ENCODE measurements around the gene UNCX.

DNA sequence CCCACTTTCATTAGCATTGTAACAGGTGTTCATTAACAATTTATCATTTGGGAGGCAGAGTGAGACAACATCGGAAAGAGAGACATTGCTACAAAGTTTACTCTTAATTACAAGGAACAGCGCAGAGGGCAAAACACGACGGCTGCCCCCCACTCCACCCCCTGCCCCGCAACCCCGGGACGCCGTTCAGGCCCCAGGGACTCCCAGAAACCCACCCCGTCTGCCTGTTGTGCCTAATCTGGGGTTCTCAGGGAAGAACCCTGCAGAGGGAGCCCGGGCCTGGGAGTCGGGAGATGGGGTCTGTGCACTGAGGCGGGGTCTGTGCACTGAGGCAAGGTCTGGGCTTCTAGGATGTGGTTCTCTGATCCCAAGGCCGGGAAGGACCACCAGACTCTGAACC, 25.2 kb downstream of the UNCX start:
- TF ChIP-seq, protein P1, sequence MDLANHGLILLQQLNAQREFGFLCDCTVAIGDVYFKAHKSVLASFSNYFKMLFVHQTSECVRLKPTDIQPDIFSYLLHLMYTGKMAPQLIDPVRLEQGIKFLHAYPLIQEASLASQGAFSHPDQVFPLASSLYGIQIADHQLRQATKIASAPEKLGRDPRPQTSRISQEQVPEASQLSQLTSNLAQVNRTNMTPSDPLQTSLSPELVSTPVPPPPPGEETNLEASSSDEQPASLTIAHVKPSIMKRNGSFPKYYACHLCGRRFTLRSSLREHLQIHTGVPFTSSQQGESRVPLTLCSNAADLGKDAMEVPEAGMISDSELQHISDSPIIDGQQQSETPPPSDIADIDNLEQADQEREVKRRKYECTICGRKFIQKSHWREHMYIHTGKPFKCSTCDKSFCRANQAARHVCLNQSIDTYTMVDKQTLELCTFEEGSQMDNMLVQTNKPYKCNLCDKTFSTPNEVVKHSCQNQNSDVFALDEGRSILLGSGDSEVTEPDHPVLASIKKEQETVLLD (IDR thresholded peaks at IDR 0.05), result no peak
- TF ChIP-seq, protein P2, sequence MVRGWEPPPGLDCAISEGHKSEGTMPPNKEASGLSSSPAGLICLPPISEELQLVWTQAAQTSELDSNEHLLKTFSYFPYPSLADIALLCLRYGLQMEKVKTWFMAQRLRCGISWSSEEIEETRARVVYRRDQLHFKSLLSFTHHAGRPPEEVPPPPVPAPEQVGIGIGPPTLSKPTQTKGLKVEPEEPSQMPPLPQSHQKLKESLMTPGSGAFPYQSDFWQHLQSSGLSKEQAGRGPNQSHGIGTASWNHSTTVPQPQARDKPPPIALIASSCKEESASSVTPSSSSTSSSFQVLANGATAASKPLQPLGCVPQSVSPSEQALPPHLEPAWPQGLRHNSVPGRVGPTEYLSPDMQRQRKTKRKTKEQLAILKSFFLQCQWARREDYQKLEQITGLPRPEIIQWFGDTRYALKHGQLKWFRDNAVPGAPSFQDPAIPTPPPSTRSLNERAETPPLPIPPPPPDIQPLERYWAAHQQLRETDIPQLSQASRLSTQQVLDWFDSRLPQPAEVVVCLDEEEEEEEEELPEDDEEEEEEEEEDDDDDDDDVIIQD (CRISPR knock-in tag; IDR thresholded peaks at IDR 0.05), result no peak
- TF ChIP-seq, protein P3, sequence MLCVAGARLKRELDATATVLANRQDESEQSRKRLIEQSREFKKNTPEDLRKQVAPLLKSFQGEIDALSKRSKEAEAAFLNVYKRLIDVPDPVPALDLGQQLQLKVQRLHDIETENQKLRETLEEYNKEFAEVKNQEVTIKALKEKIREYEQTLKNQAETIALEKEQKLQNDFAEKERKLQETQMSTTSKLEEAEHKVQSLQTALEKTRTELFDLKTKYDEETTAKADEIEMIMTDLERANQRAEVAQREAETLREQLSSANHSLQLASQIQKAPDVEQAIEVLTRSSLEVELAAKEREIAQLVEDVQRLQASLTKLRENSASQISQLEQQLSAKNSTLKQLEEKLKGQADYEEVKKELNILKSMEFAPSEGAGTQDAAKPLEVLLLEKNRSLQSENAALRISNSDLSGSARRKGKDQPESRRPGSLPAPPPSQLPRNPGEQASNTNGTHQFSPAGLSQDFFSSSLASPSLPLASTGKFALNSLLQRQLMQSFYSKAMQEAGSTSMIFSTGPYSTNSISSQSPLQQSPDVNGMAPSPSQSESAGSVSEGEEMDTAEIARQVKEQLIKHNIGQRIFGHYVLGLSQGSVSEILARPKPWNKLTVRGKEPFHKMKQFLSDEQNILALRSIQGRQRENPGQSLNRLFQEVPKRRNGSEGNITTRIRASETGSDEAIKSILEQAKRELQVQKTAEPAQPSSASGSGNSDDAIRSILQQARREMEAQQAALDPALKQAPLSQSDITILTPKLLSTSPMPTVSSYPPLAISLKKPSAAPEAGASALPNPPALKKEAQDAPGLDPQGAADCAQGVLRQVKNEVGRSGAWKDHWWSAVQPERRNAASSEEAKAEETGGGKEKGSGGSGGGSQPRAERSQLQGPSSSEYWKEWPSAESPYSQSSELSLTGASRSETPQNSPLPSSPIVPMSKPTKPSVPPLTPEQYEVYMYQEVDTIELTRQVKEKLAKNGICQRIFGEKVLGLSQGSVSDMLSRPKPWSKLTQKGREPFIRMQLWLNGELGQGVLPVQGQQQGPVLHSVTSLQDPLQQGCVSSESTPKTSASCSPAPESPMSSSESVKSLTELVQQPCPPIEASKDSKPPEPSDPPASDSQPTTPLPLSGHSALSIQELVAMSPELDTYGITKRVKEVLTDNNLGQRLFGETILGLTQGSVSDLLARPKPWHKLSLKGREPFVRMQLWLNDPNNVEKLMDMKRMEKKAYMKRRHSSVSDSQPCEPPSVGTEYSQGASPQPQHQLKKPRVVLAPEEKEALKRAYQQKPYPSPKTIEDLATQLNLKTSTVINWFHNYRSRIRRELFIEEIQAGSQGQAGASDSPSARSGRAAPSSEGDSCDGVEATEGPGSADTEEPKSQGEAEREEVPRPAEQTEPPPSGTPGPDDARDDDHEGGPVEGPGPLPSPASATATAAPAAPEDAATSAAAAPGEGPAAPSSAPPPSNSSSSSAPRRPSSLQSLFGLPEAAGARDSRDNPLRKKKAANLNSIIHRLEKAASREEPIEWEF (CRISPR knock-in tag; IDR thresholded peaks at IDR 0.05), result no peak
- TF ChIP-seq ELF4 (CRISPR knock-in tag; IDR thresholded peaks at IDR 0.05) (no peak), JUN (IDR thresholded peaks at IDR 0.05; ENCODE audit: borderline replicate concordance, low read depth, low read length) (no peak), JUN (CRISPR knock-in tag; IDR thresholded peaks at IDR 0.05; ENCODE audit: borderline replicate concordance) (no peak), EZH2 (IDR thresholded peaks at IDR 0.05; ENCODE audit: borderline replicate concordance, low read depth, low read length) (no peak), SRSF9 (IDR thresholded peaks at IDR 0.05; ENCODE audit: borderline replicate concordance, low read depth, low read length) (no peak), ZNF561 (CRISPR knock-in tag; conservative IDR thresholded peaks at IDR 0.05) (no peak)
